ENCODE results near the gene PCDHGB4. TPM values are rescaled to one million over a fixed set of nuclear protein-coding genes. Genes with fewer than 3 reads are reported as not detected.
"Not testable (repeated sequence)": the region's sequence is repeated elsewhere in the genome, so short reads cannot be mapped to it uniquely, and the experiment has no call there.

The PCDHGB4 gene
- total RNA-seq, 2 donors from 2014 or later = 3.6 to 4.9 TPM

DNA sequence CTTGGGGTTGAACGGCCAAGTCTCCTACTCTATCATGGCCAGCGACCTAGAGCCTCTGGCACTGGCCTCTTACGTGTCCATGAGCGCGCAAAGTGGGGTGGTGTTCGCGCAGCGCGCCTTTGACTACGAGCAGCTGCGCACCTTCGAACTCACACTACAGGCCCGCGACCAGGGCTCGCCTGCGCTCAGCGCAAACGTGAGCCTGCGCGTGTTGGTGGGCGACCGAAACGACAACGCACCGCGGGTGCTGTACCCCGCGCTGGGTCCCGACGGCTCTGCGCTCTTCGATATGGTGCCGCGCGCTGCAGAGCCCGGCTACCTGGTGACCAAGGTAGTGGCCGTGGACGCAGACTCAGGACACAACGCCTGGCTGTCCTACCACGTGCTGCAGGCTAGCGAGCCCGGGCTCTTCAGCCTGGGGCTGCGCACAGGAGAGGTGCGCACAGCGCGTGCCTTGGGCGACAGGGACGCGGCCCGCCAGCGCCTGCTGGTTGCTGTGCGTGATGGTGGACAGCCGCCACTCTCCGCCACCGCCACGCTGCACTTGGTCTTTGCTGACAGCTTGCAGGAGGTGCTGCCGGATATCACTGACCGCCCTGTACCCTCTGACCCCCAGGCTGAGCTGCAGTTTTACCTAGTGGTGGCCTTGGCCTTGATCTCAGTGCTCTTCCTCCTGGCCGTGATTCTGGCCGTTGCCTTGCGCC lies 12.2 kb downstream of the PCDHGB4 start:
- Histone ChIP-seq H3K27me3 (no peaks in the 10 kb centered on the region), H3K27ac (no peak overlapping the region), H3K4me1 (no peaks in the 10 kb centered on the region), H3K9me3 (peaks cover 0 to 64% (median 10%) of the 10 kb centered on the region in 3 donors), H3K36me3 (replicated peaks in 1 of 2; ENCODE audit: insufficient read depth in 1 of 2, low read depth in 2 of 2) (no peaks in the 10 kb centered on the region), H3K4me3 (no peak overlapping the region)
- intact Hi-C loops (cut with DNase I) = no loop called here
- ATAC-seq (no peak), DNase-seq (no peak)
- no peak for TF ChIP-seq POLR2A (IDR thresholded peaks at IDR 0.05)
- TF ChIP-seq, protein P1, sequence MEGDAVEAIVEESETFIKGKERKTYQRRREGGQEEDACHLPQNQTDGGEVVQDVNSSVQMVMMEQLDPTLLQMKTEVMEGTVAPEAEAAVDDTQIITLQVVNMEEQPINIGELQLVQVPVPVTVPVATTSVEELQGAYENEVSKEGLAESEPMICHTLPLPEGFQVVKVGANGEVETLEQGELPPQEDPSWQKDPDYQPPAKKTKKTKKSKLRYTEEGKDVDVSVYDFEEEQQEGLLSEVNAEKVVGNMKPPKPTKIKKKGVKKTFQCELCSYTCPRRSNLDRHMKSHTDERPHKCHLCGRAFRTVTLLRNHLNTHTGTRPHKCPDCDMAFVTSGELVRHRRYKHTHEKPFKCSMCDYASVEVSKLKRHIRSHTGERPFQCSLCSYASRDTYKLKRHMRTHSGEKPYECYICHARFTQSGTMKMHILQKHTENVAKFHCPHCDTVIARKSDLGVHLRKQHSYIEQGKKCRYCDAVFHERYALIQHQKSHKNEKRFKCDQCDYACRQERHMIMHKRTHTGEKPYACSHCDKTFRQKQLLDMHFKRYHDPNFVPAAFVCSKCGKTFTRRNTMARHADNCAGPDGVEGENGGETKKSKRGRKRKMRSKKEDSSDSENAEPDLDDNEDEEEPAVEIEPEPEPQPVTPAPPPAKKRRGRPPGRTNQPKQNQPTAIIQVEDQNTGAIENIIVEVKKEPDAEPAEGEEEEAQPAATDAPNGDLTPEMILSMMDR (IDR thresholded peaks at IDR 0.05) = no peak
- 17 to 25% methylated on average over 11 to 51 of the region's 61 CpGs for WGBS, 2 donors

DNA sequence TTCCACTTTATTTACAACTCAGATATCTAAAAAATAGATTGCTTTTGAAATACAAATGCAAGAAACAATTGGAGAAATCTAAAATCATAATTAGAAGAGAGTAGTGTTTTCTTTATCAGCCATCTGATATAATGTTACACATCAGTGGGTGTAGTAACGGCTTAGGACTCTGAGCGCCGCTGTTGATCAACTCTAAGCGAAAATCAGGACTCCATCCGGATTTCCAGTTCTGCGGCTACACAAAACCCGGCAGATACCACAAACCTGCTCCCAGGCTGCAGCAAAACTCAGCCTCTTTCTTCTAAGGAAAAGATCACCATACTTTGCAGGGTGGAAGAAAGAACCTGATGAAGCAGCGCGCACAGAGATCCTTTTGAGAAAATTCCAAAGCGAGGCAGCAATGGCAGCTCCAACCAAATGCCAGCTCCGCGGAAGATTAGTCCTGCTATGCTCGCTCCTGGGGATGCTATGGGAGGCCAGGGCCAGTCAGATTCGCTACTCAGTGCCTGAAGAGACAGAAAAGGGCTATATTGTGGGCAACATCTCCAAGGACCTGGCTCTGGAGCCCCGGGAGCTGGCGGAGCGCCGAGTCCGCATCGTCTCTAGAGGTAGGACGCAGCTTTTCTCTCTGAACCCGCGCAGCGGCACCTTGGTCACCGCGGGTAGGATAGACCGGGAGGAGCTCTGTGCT lies 15.2 kb downstream of the PCDHGB4 start, which contains the start of gene PCDHGA9:
Gene PCDHGA9, plus strand, starts transcription at position 226 of the 691 bp plus-strand sequence. Its CDS starts 175 bp downstream, at position 401.
- Histone ChIP-seq H3K4me1 (no peaks in the 10 kb centered on the region), H3K27ac (no peak within 1 kb of the TSS), H3K36me3 (replicated peaks in 1 of 2; ENCODE audit: insufficient read depth in 1 of 2, low read depth in 2 of 2) (no peaks in the 10 kb centered on the region), H3K27me3 (no peaks in the 10 kb centered on the region), H3K4me3 (no peak within 1 kb of the TSS), H3K9me3 (peaks cover 0 to 65% (median 10%) of the 10 kb centered on the region in 3 donors)
- WGBS, 2 donors = 21 to 22% methylated on average over 25 to 27 of the region's 27 CpGs
- DNase-seq = no peak
- intact Hi-C loops (cut with DNase I) = no loop called here
- TF ChIP-seq, protein P1 (IDR thresholded peaks at IDR 0.05) = peak in 3 of 7 experiments; percentile 24 to 32 (median 26)
- no peak for TF ChIP-seq POLR2A (IDR thresholded peaks at IDR 0.05)
- no peak for ATAC-seq

DNA sequence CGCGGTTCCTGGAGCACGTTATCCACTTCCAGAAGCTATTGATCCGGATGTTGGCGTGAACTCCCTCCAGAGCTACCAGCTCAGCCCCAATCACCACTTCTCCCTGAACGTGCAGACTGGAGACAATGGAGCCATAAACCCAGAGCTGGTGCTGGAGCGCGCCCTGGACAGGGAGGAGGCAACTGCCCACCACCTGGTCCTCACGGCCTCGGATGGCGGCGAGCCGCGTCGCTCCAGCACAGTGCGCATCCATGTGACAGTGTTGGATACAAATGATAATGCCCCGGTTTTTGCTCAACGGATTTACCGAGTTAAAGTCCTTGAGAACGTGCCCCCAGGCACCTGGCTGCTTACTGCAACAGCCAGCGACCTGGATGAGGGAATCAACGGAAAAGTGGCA lies 15.9 kb downstream of the PCDHGB4 start:
- H3K27ac ChIP-seq = no peak overlapping the region
- no peak overlapping the region for H3K4me3 ChIP-seq
- peaks cover 0 to 71% (median 10%) of the 10 kb centered on the region in 3 donors for H3K9me3 ChIP-seq
- H3K27me3 ChIP-seq = no peaks in the 10 kb centered on the region
- no peaks in the 10 kb centered on the region for H3K36me3 ChIP-seq (replicated peaks in 1 of 2; ENCODE audit: insufficient read depth in 1 of 2, low read depth in 2 of 2)
- ATAC-seq (no peak), DNase-seq (no peak)
- intact Hi-C loops (cut with DNase I) = no loop called here
- 23% methylated on average over 17 to 22 of the region's 22 CpGs for WGBS, 2 donors
- no peak for TF ChIP-seq POLR2A (IDR thresholded peaks at IDR 0.05)
- TF ChIP-seq, protein P1 (IDR thresholded peaks at IDR 0.05) = no peak
- no peaks in the 10 kb centered on the region for H3K4me1 ChIP-seq

DNA sequence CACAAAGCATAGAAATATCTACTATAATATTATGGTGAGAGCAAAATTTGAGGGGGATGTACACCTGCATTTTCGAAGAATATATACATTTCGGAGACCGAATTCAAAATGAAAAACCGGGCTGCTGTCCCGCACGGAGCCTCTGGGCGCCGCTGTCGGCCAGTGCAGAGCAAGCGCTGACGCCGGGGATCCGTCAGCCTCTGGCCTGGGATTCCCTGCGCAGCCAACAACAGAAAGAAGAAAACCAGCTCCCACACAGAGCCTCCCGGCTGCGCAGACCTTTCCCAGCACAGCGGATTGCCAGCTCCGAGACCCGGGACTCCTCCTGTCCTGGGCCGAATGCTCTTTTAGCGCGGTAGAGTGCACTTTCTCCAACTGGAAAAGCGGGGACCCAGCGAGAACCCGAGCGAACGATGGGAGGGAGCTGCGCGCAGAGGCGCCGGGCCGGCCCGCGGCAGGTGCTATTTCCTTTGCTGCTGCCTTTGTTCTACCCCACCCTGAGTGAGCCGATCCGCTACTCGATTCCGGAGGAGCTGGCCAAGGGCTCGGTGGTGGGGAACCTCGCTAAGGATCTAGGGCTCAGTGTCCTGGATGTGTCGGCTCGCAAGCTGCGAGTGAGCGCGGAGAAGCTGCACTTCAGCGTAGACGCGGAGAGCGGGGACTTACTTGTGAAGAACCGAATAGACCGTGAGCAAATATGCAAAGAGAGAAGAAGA lies 20.4 kb downstream of the PCDHGB4 start, which contains the start of gene PCDHGB6:
Gene PCDHGB6, plus strand, starts transcription at position 232 of the 716 bp plus-strand sequence. Its CDS starts 182 bp downstream, at position 414.
- H3K9me3 ChIP-seq = peaks cover 0 to 77% (median 11%) of the 10 kb centered on the region in 3 donors
- H3K27me3 ChIP-seq; H3K27ac ChIP-seq; H3K4me3 ChIP-seq; intact Hi-C loops (cut with DNase I); H3K36me3 ChIP-seq (replicated peaks in 1 of 2; ENCODE audit: insufficient read depth in 1 of 2, low read depth in 2 of 2); H3K4me1 ChIP-seq: not testable (repeated sequence)
- WGBS, 2 donors = 9 to 17% methylated on average over 31 to 49 of the region's 51 CpGs
- DNase-seq (peak; percentile 27 to 56 (median 34)), ATAC-seq (peak; percentile 73)
- TF ChIP-seq, protein P1 (IDR thresholded peaks at IDR 0.05) = peak in 5 of 7 experiments; percentile 37 to 55 (median 45)

Data from body of pancreas (tissue), 4 donors.